ENCODE results near the gene PEX14.

The PEX14 gene

GRCh38 chr1:10673109-10673711, 198.5 kb downstream of the PEX14 start:
- no peak for DNase-seq

GRCh38 chr1:10674222-10674621, 199.5 kb downstream of the PEX14 start:
- DNase-seq: no peak

- DNase-seq: no peak
These were observed 200.2 kb downstream of the PEX14 start for GRCh38 chr1:10674700-10675609.

- no peak for DNase-seq
These were observed 201.1 kb downstream of the PEX14 start for GRCh38 chr1:10675813-10676212.

GRCh38 chr1:10676963-10677362, 202.2 kb downstream of the PEX14 start:
- DNase-seq: no peak

- no peak for DNase-seq
These were observed 203.0 kb downstream of the PEX14 start for GRCh38 chr1:10677491-10678391.

- no peak for DNase-seq
These were observed 203.7 kb downstream of the PEX14 start for GRCh38 chr1:10678402-10678801.

GRCh38 chr1:10678852-10679251, 204.1 kb downstream of the PEX14 start:
- DNase-seq: no peak

- DNase-seq: no peak
These were observed 204.9 kb downstream of the PEX14 start for GRCh38 chr1:10679496-10680220.

All from NCI-H1048 (cell line).